ENCODE data around the gene SPECC1L. TPM values are rescaled to one million over a fixed set of nuclear protein-coding genes. Genes with fewer than 3 reads are reported as not detected.
"Not testable (repeated sequence)": the region's sequence is repeated elsewhere in the genome, so short reads cannot be mapped to it uniquely, and the experiment has no call there.

Gene SPECC1L
- total RNA-seq, 1 experiment from 2014 or later = 14.1 TPM

- H3K36me3 ChIP-seq (ENCODE audit: low read depth, low read length) = peaks cover 13% of the 10 kb centered on the region
- H3K9me2 ChIP-seq (replicated peaks; ENCODE audit: low read length); H3K4me1 ChIP-seq (ENCODE audit: insufficient read depth, low read length); H3F3A ChIP-seq (ENCODE audit: low read length, unreplicated experiment); BruUV-seq (replicated peaks); H3K9me3 ChIP-seq (ENCODE audit: low read length); H4K20me1 ChIP-seq (ENCODE audit: low read length); H3K27me3 ChIP-seq (ENCODE audit: low read length); CTCF ChIA-PET; H3K79me2 ChIP-seq (ENCODE audit: low read length); H3K27ac ChIP-seq (ENCODE audit: low read length); ATAC-seq; H3K4me3 ChIP-seq (ENCODE audit: low read length); intact Hi-C loops (cut with micrococcal nuclease); H3K4me2 ChIP-seq (ENCODE audit: low read length); H2AFZ ChIP-seq (ENCODE audit: low read length); DNase-seq; POLR2A ChIA-PET (ENCODE audit: unreplicated experiment); H3K9ac ChIP-seq (ENCODE audit: low read length): not testable (repeated sequence)
Measured at GRCh38 chr22:24317511-24317910, 46.9 kb downstream of the SPECC1L start.

GRCh38 chr22:24319451-24319850, 48.8 kb downstream of the SPECC1L start:
- DNase-seq (peak; percentile 72), ATAC-seq (peak; percentile 92)
- H4K20me1 ChIP-seq (ENCODE audit: low read length) = no peaks in the 10 kb centered on the region
- H3K4me2 ChIP-seq (ENCODE audit: low read length) = no peak overlapping the region
- no peaks in the 10 kb centered on the region for H3K27me3 ChIP-seq (ENCODE audit: low read length)
- no peak overlapping the region for H3K4me3 ChIP-seq (ENCODE audit: low read length)
- ChIA-PET CTCF (no interaction called here), POLR2A (ENCODE audit: unreplicated experiment) (no interaction called here)
- no peak for TF ChIP-seq EZH2 (IDR thresholded peaks at IDR 0.05; ENCODE audit: low read length, unreplicated experiment)
- no peak for TF ChIP-seq CTCF (conservative IDR thresholded peaks at IDR 0.05; ENCODE audit: low read depth, low read length)
- no peak for TF ChIP-seq EZH2phosphoT487 (IDR thresholded peaks at IDR 0.05; ENCODE audit: borderline replicate concordance, low read length)
- no peaks in the 10 kb centered on the region for H3K9me2 ChIP-seq (replicated peaks; ENCODE audit: low read length)
- no peak overlapping the region for H2AFZ ChIP-seq (ENCODE audit: low read length)
- H3K79me2 ChIP-seq (ENCODE audit: low read length) = no peaks in the 10 kb centered on the region
- no peaks in the 10 kb centered on the region for H3K9me3 ChIP-seq (ENCODE audit: low read length)
- intact Hi-C loops (cut with micrococcal nuclease) = no loop called here
- peak overlapping the region; percentile 31; the same call in 1 of the 2 replicates for H3K27ac ChIP-seq (ENCODE audit: low read length)
- peaks cover 13% of the 10 kb centered on the region for H3K36me3 ChIP-seq (ENCODE audit: low read depth, low read length)
- peaks cover 19% of the 10 kb centered on the region; the same call in 1 of the 2 replicates for H3K4me1 ChIP-seq (ENCODE audit: insufficient read depth, low read length)
- H3K9ac ChIP-seq (ENCODE audit: low read length) = no peak overlapping the region
- no peaks in the 10 kb centered on the region for H3F3A ChIP-seq (ENCODE audit: low read length, unreplicated experiment)
- no TSS peak for BruUV-seq (replicated peaks)

- ChIA-PET CTCF (no interaction called here), POLR2A (ENCODE audit: unreplicated experiment) (no interaction called here)
- no peak for DNase-seq
- H3K79me2 ChIP-seq (ENCODE audit: low read length) = no peaks in the 10 kb centered on the region
- H3K9me3 ChIP-seq (ENCODE audit: low read length) = no peaks in the 10 kb centered on the region
- ATAC-seq = no peak
- no peak overlapping the region for H3K27ac ChIP-seq (ENCODE audit: low read length)
- H3K4me2 ChIP-seq (ENCODE audit: low read length) = no peak overlapping the region
- intact Hi-C loops (cut with micrococcal nuclease) = no loop called here
- no peak overlapping the region for H3K4me3 ChIP-seq (ENCODE audit: low read length)
- no peaks in the 10 kb centered on the region for H4K20me1 ChIP-seq (ENCODE audit: low read length)
- BruUV-seq (replicated peaks) = no TSS peak
- H2AFZ ChIP-seq (ENCODE audit: low read length) = no peak overlapping the region
- H3F3A ChIP-seq (ENCODE audit: low read length, unreplicated experiment) = no peaks in the 10 kb centered on the region
- peaks cover 19% of the 10 kb centered on the region; the same call in 1 of the 2 replicates for H3K4me1 ChIP-seq (ENCODE audit: insufficient read depth, low read length)
- H3K9ac ChIP-seq (ENCODE audit: low read length) = no peak overlapping the region
- no peaks in the 10 kb centered on the region for H3K27me3 ChIP-seq (ENCODE audit: low read length)
- H3K36me3 ChIP-seq (ENCODE audit: low read depth, low read length) = peaks cover 22% of the 10 kb centered on the region
- H3K9me2 ChIP-seq (replicated peaks; ENCODE audit: low read length) = no peaks in the 10 kb centered on the region
- TF ChIP-seq EZH2 (IDR thresholded peaks at IDR 0.05; ENCODE audit: low read length, unreplicated experiment) (no peak), CTCF (conservative IDR thresholded peaks at IDR 0.05; ENCODE audit: low read depth, low read length) (no peak), EZH2phosphoT487 (IDR thresholded peaks at IDR 0.05; ENCODE audit: borderline replicate concordance, low read length) (no peak)
Measured at GRCh38 chr22:24321999-24322398, 51.4 kb downstream of the SPECC1L start.

All from PC-3 (cell line).